HG03039 (cell line): Measurements from ENCODE around the gene CLBA1.

Source experiments
- ATAC-seq: cut with Tn5 transposase; IDR thresholded peaks from one replicate; pipeline ENCODE4 v1.9.1; 2021; ENCODE audit warnings: mild to moderate bottlenecking, moderate library complexity; ENCODE audit not compliant: unreplicated experiment

CLBA1 gene

GRCh38 chr14:105005329-105005928 is 19.8 kb downstream of the CLBA1 start:
- no peak for ATAC-seq

- no peak for ATAC-seq
Observed at GRCh38 chr14:105005929-105006830, 20.6 kb downstream of the CLBA1 start.

GRCh38 chr14:105006831-105007592 is 21.4 kb downstream of the CLBA1 start:
- no peak for ATAC-seq

- ATAC-seq = no peak
Observed at GRCh38 chr14:105007593-105008264, 22.1 kb downstream of the CLBA1 start.

GRCh38 chr14:105010106-105010505 is 24.5 kb downstream of the CLBA1 start:
- no peak for ATAC-seq

GRCh38 chr14:105010891-105011291 is 25.3 kb downstream of the CLBA1 start:
- no peak for ATAC-seq

GRCh38 chr14:105011312-105011990 is 25.9 kb downstream of the CLBA1 start:
- no peak for ATAC-seq

- no peak for ATAC-seq
Observed at GRCh38 chr14:105012171-105012985, 26.8 kb downstream of the CLBA1 start.

GRCh38 chr14:105013150-105013785 is 27.7 kb downstream of the CLBA1 start:
- ATAC-seq = no peak

- no peak for ATAC-seq
Observed at GRCh38 chr14:105014032-105014431, 28.4 kb downstream of the CLBA1 start.

GRCh38 chr14:105014631-105015030 is 29.0 kb downstream of the CLBA1 start:
- ATAC-seq = no peak

GRCh38 chr14:105015242-105015641 is 29.7 kb downstream of the CLBA1 start:
- ATAC-seq = no peak

- no peak for ATAC-seq
Observed at GRCh38 chr14:105015905-105016304, 30.3 kb downstream of the CLBA1 start.

- no peak for ATAC-seq
Observed at GRCh38 chr14:105018414-105018813, 32.8 kb downstream of the CLBA1 start.

GRCh38 chr14:105019861-105020814 is 34.5 kb downstream of the CLBA1 start:
- ATAC-seq = peak; percentile 18

- peak; percentile 74 for ATAC-seq
Observed at GRCh38 chr14:105020815-105021655, 35.4 kb downstream of the CLBA1 start, which contains the start of gene CDCA4. CDCA4 (minus strand) TSS chr14:105021083; CDS start chr14:105011929, 9,154 bp downstream.
